GM06990 (cell line): ENCODE results near the gene MAP3K1.
"Not testable (repeated sequence)": the region's sequence is repeated elsewhere in the genome, so short reads cannot be mapped to it uniquely, and the experiment has no call there.

Experiments
- DNase-seq: peaks from one replicate; pipeline ENCODE4 v3.0.0-alpha.2; 2011; ENCODE audit not compliant: insufficient read length; ENCODE audit errors: extremely low read depth
- H3K27me3 ChIP-seq: replicated peaks from 2 replicates; pipeline ENCODE4 v1.6.0; 2011; ENCODE audit warnings: low read length; ENCODE audit not compliant: control insufficient read depth, insufficient read depth
- H3K36me3 ChIP-seq: 2 replicates; pipeline ENCODE4 v1.5.1; 2011; ENCODE audit warnings: low read length; ENCODE audit not compliant: control insufficient read depth, insufficient read depth
- H3K4me3 ChIP-seq: replicated peaks from 2 replicates; pipeline ENCODE4 v1.5.1; 2011; ENCODE audit warnings: low read depth, mild to moderate bottlenecking, control low read depth, low read length
- CTCF ChIP-seq: IDR thresholded peaks from 2 replicates; pipeline ENCODE4 v1.5.1; 2011; ENCODE audit warnings: low read length, control low read depth, mild to moderate bottlenecking, inconsistent platforms; ENCODE audit not compliant: insufficient read depth, poor library complexity, severe bottlenecking

MAP3K1 gene

GRCh38 chr5:56817263-56818014, 2.1 kb downstream of the MAP3K1 start:
- Histone ChIP-seq H3K27me3 (peaks cover 3% of the 10 kb centered on the region; the same call in 1 of the 2 replicates), H3K36me3 (no peaks in the 10 kb centered on the region), H3K4me3 (peak overlapping the region; percentile 65)
- no peak for TF ChIP-seq CTCF
- DNase-seq = peak; percentile 26

GRCh38 chr5:56818450-56819037, 3.2 kb downstream of the MAP3K1 start:
- H3K27me3 ChIP-seq = peaks cover 3% of the 10 kb centered on the region; the same call in 1 of the 2 replicates
- no peak for TF ChIP-seq CTCF
- no peaks in the 10 kb centered on the region for H3K36me3 ChIP-seq
- no peak for DNase-seq
- peak overlapping the region; percentile 30 for H3K4me3 ChIP-seq

- TF ChIP-seq CTCF = no peak
- peak; percentile 27 for DNase-seq
- H3K36me3 ChIP-seq = no peaks in the 10 kb centered on the region
- peak overlapping the region; percentile 30 for H3K4me3 ChIP-seq
- H3K27me3 ChIP-seq = peaks cover 1% of the 10 kb centered on the region; the same call in 1 of the 2 replicates
Measured at GRCh38 chr5:56819060-56819881, 3.9 kb downstream of the MAP3K1 start.

- H3K4me3 ChIP-seq, H3K27me3 ChIP-seq, H3K36me3 ChIP-seq, DNase-seq: not testable (repeated sequence)
Measured at GRCh38 chr5:56821868-56822267, 6.5 kb downstream of the MAP3K1 start.

- H3K4me3 ChIP-seq = no peak overlapping the region
- no peak for TF ChIP-seq CTCF
- DNase-seq = no peak
- H3K36me3 ChIP-seq = no peaks in the 10 kb centered on the region
- H3K27me3 ChIP-seq = no peaks in the 10 kb centered on the region
Measured at GRCh38 chr5:56822981-56823380, 7.6 kb downstream of the MAP3K1 start.

GRCh38 chr5:56824019-56824418, 8.7 kb downstream of the MAP3K1 start:
- H3K4me3 ChIP-seq = no peak overlapping the region
- H3K27me3 ChIP-seq = no peaks in the 10 kb centered on the region
- no peaks in the 10 kb centered on the region for H3K36me3 ChIP-seq
- DNase-seq = no peak
- no peak for TF ChIP-seq CTCF
